Stimulated activated CD8-positive, alpha-beta memory T cell treated with anti-CD3 and anti-CD28 coated beads, Interleukin-7, amount 100 ng/mL, for 1 hour (primary cell): ENCODE data around the gene CASZ1.

Experiments used
- DNase-seq, 2 donors: peaks; one replicate each; pipeline ENCODE4 v3.0.0-alpha.2; 2020; ENCODE audit warnings: low read depth in 2 of 2

Gene CASZ1

GRCh38 chr1:10637400-10637799, 159.0 kb downstream of the CASZ1 start:
- no peak for DNase-seq

- no peak for DNase-seq
These were observed 160.5 kb downstream of the CASZ1 start for GRCh38 chr1:10635992-10636391.

- DNase-seq: no peak
These were observed 161.2 kb downstream of the CASZ1 start for GRCh38 chr1:10635085-10635896.

GRCh38 chr1:10634428-10635084, 161.9 kb downstream of the CASZ1 start:
- no peak for DNase-seq

GRCh38 chr1:10634075-10634427, 162.4 kb downstream of the CASZ1 start:
- no peak for DNase-seq

GRCh38 chr1:10633416-10633815, 163.0 kb downstream of the CASZ1 start:
- DNase-seq: no peak

GRCh38 chr1:10632691-10633090, 163.8 kb downstream of the CASZ1 start:
- DNase-seq: no peak

- no peak for DNase-seq
These were observed 164.4 kb downstream of the CASZ1 start for GRCh38 chr1:10631811-10632593.

- no peak for DNase-seq
These were observed 165.2 kb downstream of the CASZ1 start for GRCh38 chr1:10631121-10631810.

GRCh38 chr1:10630661-10631120, 165.8 kb downstream of the CASZ1 start:
- DNase-seq: no peak

- no peak for DNase-seq
These were observed 166.5 kb downstream of the CASZ1 start for GRCh38 chr1:10629816-10630571.

GRCh38 chr1:10629091-10629815, 167.2 kb downstream of the CASZ1 start:
- DNase-seq: no peak

- no peak for DNase-seq
These were observed 167.8 kb downstream of the CASZ1 start for GRCh38 chr1:10628685-10629084.

GRCh38 chr1:10626791-10627410, 169.5 kb downstream of the CASZ1 start:
- no peak for DNase-seq

GRCh38 chr1:10626131-10626731, 170.2 kb downstream of the CASZ1 start:
- DNase-seq: no peak

GRCh38 chr1:10625554-10625953, 170.9 kb downstream of the CASZ1 start:
- no peak for DNase-seq

- no peak for DNase-seq
These were observed 171.4 kb downstream of the CASZ1 start for GRCh38 chr1:10625076-10625475.

- DNase-seq: no peak
These were observed 172.0 kb downstream of the CASZ1 start for GRCh38 chr1:10624256-10625050.

GRCh38 chr1:10623686-10624145, 172.7 kb downstream of the CASZ1 start:
- no peak for DNase-seq
